ENCODE measurements around the gene ATP5PF.

- TF ChIP-seq CTCF (IDR thresholded peaks at IDR 0.05) (peak in 2 of 3 experiments; percentile 10 to 31), POLR2A (IDR thresholded peaks at IDR 0.05; ENCODE audit: low read depth) (peak; percentile 38), EP300 (IDR thresholded peaks at IDR 0.05) (no peak), POLR2AphosphoS5 (IDR thresholded peaks at IDR 0.05) (peak; percentile 62 to 98)
Observed at GRCh38 chr21:25734904-25735645, at the start of gene ATP5PF, which contains the start of gene GABPA.

Data from esophagus muscularis mucosa (tissue), 4 donors.